Measurements from ENCODE around the gene EHF.
"Not testable (repeated sequence)": the region's sequence is repeated elsewhere in the genome, so short reads cannot be mapped to it uniquely, and the experiment has no call there.

EHF gene

GRCh38 chr11:34620820-34621792, at the start of gene EHF:
Gene EHF (plus strand): TSS chr11:34621093. CDS start chr11:34642631, 21,538 bp downstream.
- DNase-seq (ENCODE audit: low spot score): no peak

- no peak for DNase-seq (ENCODE audit: low spot score)
Measured at GRCh38 chr11:34573537-34573936, 47.4 kb upstream of the EHF start.

- DNase-seq (ENCODE audit: low spot score): no peak
Measured at GRCh38 chr11:34575261-34575660, 45.6 kb upstream of the EHF start.

- DNase-seq (ENCODE audit: low spot score): no peak
Measured at GRCh38 chr11:34575671-34576070, 45.2 kb upstream of the EHF start.

GRCh38 chr11:34576331-34576730, 44.6 kb upstream of the EHF start:
- no peak for DNase-seq (ENCODE audit: low spot score)

- no peak for DNase-seq (ENCODE audit: low spot score)
Measured at GRCh38 chr11:34583818-34584217, 37.1 kb upstream of the EHF start.

- no peak for DNase-seq (ENCODE audit: low spot score)
Measured at GRCh38 chr11:34585304-34585734, 35.6 kb upstream of the EHF start.

GRCh38 chr11:34585735-34586487, 35.0 kb upstream of the EHF start:
- no peak for DNase-seq (ENCODE audit: low spot score)

- DNase-seq (ENCODE audit: low spot score): no peak
Measured at GRCh38 chr11:34586488-34587281, 34.2 kb upstream of the EHF start.

- no peak for DNase-seq (ENCODE audit: low spot score)
Measured at GRCh38 chr11:34587282-34587677, 33.6 kb upstream of the EHF start.

- DNase-seq (ENCODE audit: low spot score): no peak
Measured at GRCh38 chr11:34588023-34588422, 32.9 kb upstream of the EHF start.

- no peak for DNase-seq (ENCODE audit: low spot score)
Measured at GRCh38 chr11:34588701-34589100, 32.2 kb upstream of the EHF start.

- not testable (repeated sequence) for DNase-seq (ENCODE audit: low spot score)
Measured at GRCh38 chr11:34589177-34589576, 31.7 kb upstream of the EHF start.

- DNase-seq (ENCODE audit: low spot score): no peak
Measured at GRCh38 chr11:34593085-34593484, 27.8 kb upstream of the EHF start.

GRCh38 chr11:34594603-34595002, 26.3 kb upstream of the EHF start:
- no peak for DNase-seq (ENCODE audit: low spot score)

GRCh38 chr11:34595391-34595790, 25.5 kb upstream of the EHF start:
- DNase-seq (ENCODE audit: low spot score): no peak

- no peak for DNase-seq (ENCODE audit: low spot score)
Measured at GRCh38 chr11:34595960-34596644, 24.8 kb upstream of the EHF start.

GRCh38 chr11:34599406-34599945, 21.4 kb upstream of the EHF start:
- DNase-seq (ENCODE audit: low spot score): peak; percentile 70

GRCh38 chr11:34600339-34601084, 20.4 kb upstream of the EHF start:
- no peak for DNase-seq (ENCODE audit: low spot score)

- no peak for DNase-seq (ENCODE audit: low spot score)
Measured at GRCh38 chr11:34601085-34601444, 19.8 kb upstream of the EHF start.

- DNase-seq (ENCODE audit: low spot score): no peak
Measured at GRCh38 chr11:34601609-34602008, 19.3 kb upstream of the EHF start.

All from hepatic stellate cell (primary cell).